ENCODE results near the gene AGO4.
"Not testable (repeated sequence)": the region's sequence is repeated elsewhere in the genome, so short reads cannot be mapped to it uniquely, and the experiment has no call there.

Gene AGO4

GRCh38 chr1:35777109-35777508 lies 30.7 kb upstream of the AGO4 start:
- H3K9ac ChIP-seq (ENCODE audit: low read length): peak overlapping the region; percentile 22
- H3K9me3 ChIP-seq (ENCODE audit: insufficient read depth, low read depth, low read length): no peaks in the 10 kb centered on the region
- H2BK120ac ChIP-seq (ENCODE audit: insufficient read depth, low read length, poor library complexity): no peak overlapping the region
- H3K18ac ChIP-seq (ENCODE audit: low read length): no peak overlapping the region
- no peaks in the 10 kb centered on the region for H3K79me2 ChIP-seq (ENCODE audit: control insufficient read depth, insufficient read depth, low read length, poor library complexity)
- H3K23ac ChIP-seq (ENCODE audit: low read length): no peak overlapping the region
- H3K4me3 ChIP-seq (ENCODE audit: low read depth, low read length): no peak overlapping the region
- no peaks in the 10 kb centered on the region for H3K4me1 ChIP-seq (ENCODE audit: control insufficient read depth in 1 of 2, insufficient read depth in 2 of 2, low read length in 2 of 2)
- DNase-seq: no peak
- no peak overlapping the region for H2BK5ac ChIP-seq (ENCODE audit: low read depth, low read length, poor library complexity)
- H3K36me3 ChIP-seq (ENCODE audit: control insufficient read depth in 1 of 2, insufficient read depth in 2 of 2, low read length in 2 of 2): no peaks in the 10 kb centered on the region
- no peaks in the 10 kb centered on the region for H3K79me1 ChIP-seq (ENCODE audit: low read length)
- no CpG with 5 or more reads among the region's 1 CpG for WGBS (ENCODE audit: extremely low coverage, insufficient coverage, insufficient read length)
- H2BK12ac ChIP-seq (ENCODE audit: low read length): no peak overlapping the region
- no peak overlapping the region for H3K14ac ChIP-seq (ENCODE audit: low read length)
- no peak overlapping the region for H4K91ac ChIP-seq (ENCODE audit: low read depth, low read length)
- H3K27me3 ChIP-seq (ENCODE audit: insufficient read depth, low read length): no peaks in the 10 kb centered on the region
- no peak overlapping the region for H2AK5ac ChIP-seq (ENCODE audit: low read length)
- no peak overlapping the region for H4K8ac ChIP-seq (ENCODE audit: low read depth, low read length)
- no peak overlapping the region for H4K12ac ChIP-seq (ENCODE audit: low read depth, low read length)
- H3K4me2 ChIP-seq (ENCODE audit: low read length): no peak overlapping the region
- no peak overlapping the region for H2AFZ ChIP-seq (ENCODE audit: insufficient read depth, low read length, poor library complexity)
- no peak overlapping the region for H3K27ac ChIP-seq (ENCODE audit: low read depth, low read length)
- H3K4ac ChIP-seq (ENCODE audit: low read depth, low read length): no peak overlapping the region

- Histone ChIP-seq H3K27me3 (ENCODE audit: insufficient read depth, low read length) (no peaks in the 10 kb centered on the region), H2AFZ (ENCODE audit: insufficient read depth, low read length, poor library complexity) (no peak overlapping the region), H3K23ac (ENCODE audit: low read length) (no peak overlapping the region), H4K91ac (ENCODE audit: low read depth, low read length) (no peak overlapping the region), H2BK5ac (ENCODE audit: low read depth, low read length, poor library complexity) (no peak overlapping the region), H3K9ac (ENCODE audit: low read length) (no peak overlapping the region), H3K9me3 (ENCODE audit: insufficient read depth, low read depth, low read length) (no peaks in the 10 kb centered on the region), H3K18ac (ENCODE audit: low read length) (no peak overlapping the region), H2BK120ac (ENCODE audit: insufficient read depth, low read length, poor library complexity) (no peak overlapping the region), H3K79me2 (ENCODE audit: control insufficient read depth, insufficient read depth, low read length, poor library complexity) (no peaks in the 10 kb centered on the region), H3K4me1 (ENCODE audit: control insufficient read depth in 1 of 2, insufficient read depth in 2 of 2, low read length in 2 of 2) (no peaks in the 10 kb centered on the region), H4K12ac (ENCODE audit: low read depth, low read length) (no peak overlapping the region), H2BK12ac (ENCODE audit: low read length) (no peak overlapping the region), H3K27ac (ENCODE audit: low read depth, low read length) (no peak overlapping the region), H3K79me1 (ENCODE audit: low read length) (no peaks in the 10 kb centered on the region), H3K36me3 (ENCODE audit: control insufficient read depth in 1 of 2, insufficient read depth in 2 of 2, low read length in 2 of 2) (no peaks in the 10 kb centered on the region), H3K4me3 (ENCODE audit: low read depth, low read length) (no peak overlapping the region), H3K4me2 (ENCODE audit: low read length) (no peak overlapping the region), H2AK5ac (ENCODE audit: low read length) (no peak overlapping the region), H4K8ac (ENCODE audit: low read depth, low read length) (no peak overlapping the region), H3K14ac (ENCODE audit: low read length) (no peak overlapping the region), H3K4ac (ENCODE audit: low read depth, low read length) (no peak overlapping the region)
- no peak for DNase-seq
- no CpG with 5 or more reads among the region's 2 CpGs for WGBS (ENCODE audit: extremely low coverage, insufficient coverage, insufficient read length)
These were observed 24.7 kb upstream of the AGO4 start for GRCh38 chr1:35783055-35783583.

GRCh38 chr1:35784364-35784763 lies 23.5 kb upstream of the AGO4 start:
- not testable (repeated sequence) for H2BK120ac ChIP-seq (ENCODE audit: insufficient read depth, low read length, poor library complexity); H3K23ac ChIP-seq (ENCODE audit: low read length); H3K4me2 ChIP-seq (ENCODE audit: low read length); H2AK5ac ChIP-seq (ENCODE audit: low read length); H3K79me1 ChIP-seq (ENCODE audit: low read length); H3K27ac ChIP-seq (ENCODE audit: low read depth, low read length); H3K18ac ChIP-seq (ENCODE audit: low read length); H2BK12ac ChIP-seq (ENCODE audit: low read length); H3K4me1 ChIP-seq (ENCODE audit: control insufficient read depth in 1 of 2, insufficient read depth in 2 of 2, low read length in 2 of 2); H3K4me3 ChIP-seq (ENCODE audit: low read depth, low read length); H4K8ac ChIP-seq (ENCODE audit: low read depth, low read length); H3K79me2 ChIP-seq (ENCODE audit: control insufficient read depth, insufficient read depth, low read length, poor library complexity); H3K27me3 ChIP-seq (ENCODE audit: insufficient read depth, low read length); H3K9ac ChIP-seq (ENCODE audit: low read length); H4K12ac ChIP-seq (ENCODE audit: low read depth, low read length); H4K91ac ChIP-seq (ENCODE audit: low read depth, low read length); H3K14ac ChIP-seq (ENCODE audit: low read length); H2AFZ ChIP-seq (ENCODE audit: insufficient read depth, low read length, poor library complexity); H3K4ac ChIP-seq (ENCODE audit: low read depth, low read length); H2BK5ac ChIP-seq (ENCODE audit: low read depth, low read length, poor library complexity); H3K36me3 ChIP-seq (ENCODE audit: control insufficient read depth in 1 of 2, insufficient read depth in 2 of 2, low read length in 2 of 2); H3K9me3 ChIP-seq (ENCODE audit: insufficient read depth, low read depth, low read length)
- WGBS (ENCODE audit: extremely low coverage, insufficient coverage, insufficient read length): no CpG with 5 or more reads among the region's 8 CpGs
- peak in 1 of 2 donors; percentile 15 for DNase-seq

GRCh38 chr1:35788139-35788538 lies 19.7 kb upstream of the AGO4 start:
- no peaks in the 10 kb centered on the region for H3K79me1 ChIP-seq (ENCODE audit: low read length)
- H3K27ac ChIP-seq (ENCODE audit: low read depth, low read length): no peak overlapping the region
- no peak overlapping the region for H3K14ac ChIP-seq (ENCODE audit: low read length)
- H3K23ac ChIP-seq (ENCODE audit: low read length): no peak overlapping the region
- no peak overlapping the region for H3K18ac ChIP-seq (ENCODE audit: low read length)
- DNase-seq: no peak
- no peak overlapping the region for H4K12ac ChIP-seq (ENCODE audit: low read depth, low read length)
- H2BK12ac ChIP-seq (ENCODE audit: low read length): no peak overlapping the region
- H3K27me3 ChIP-seq (ENCODE audit: insufficient read depth, low read length): no peaks in the 10 kb centered on the region
- no peaks in the 10 kb centered on the region for H3K79me2 ChIP-seq (ENCODE audit: control insufficient read depth, insufficient read depth, low read length, poor library complexity)
- H3K4me1 ChIP-seq (ENCODE audit: control insufficient read depth in 1 of 2, insufficient read depth in 2 of 2, low read length in 2 of 2): no peaks in the 10 kb centered on the region
- H2BK120ac ChIP-seq (ENCODE audit: insufficient read depth, low read length, poor library complexity): no peak overlapping the region
- no peak overlapping the region for H3K9ac ChIP-seq (ENCODE audit: low read length)
- H3K4ac ChIP-seq (ENCODE audit: low read depth, low read length): no peak overlapping the region
- no peak overlapping the region for H3K4me3 ChIP-seq (ENCODE audit: low read depth, low read length)
- WGBS (ENCODE audit: extremely low coverage, insufficient coverage, insufficient read length): no CpG with 5 or more reads among the region's 3 CpGs
- no peak overlapping the region for H4K8ac ChIP-seq (ENCODE audit: low read depth, low read length)
- no peaks in the 10 kb centered on the region for H3K9me3 ChIP-seq (ENCODE audit: insufficient read depth, low read depth, low read length)
- H2AFZ ChIP-seq (ENCODE audit: insufficient read depth, low read length, poor library complexity): no peak overlapping the region
- no peak overlapping the region for H4K91ac ChIP-seq (ENCODE audit: low read depth, low read length)
- no peak overlapping the region for H2BK5ac ChIP-seq (ENCODE audit: low read depth, low read length, poor library complexity)
- no peak overlapping the region for H2AK5ac ChIP-seq (ENCODE audit: low read length)
- H3K36me3 ChIP-seq (ENCODE audit: control insufficient read depth in 1 of 2, insufficient read depth in 2 of 2, low read length in 2 of 2): no peaks in the 10 kb centered on the region
- no peak overlapping the region for H3K4me2 ChIP-seq (ENCODE audit: low read length)
